Neural cell (in vitro differentiated cells): ENCODE data around the gene MCFD2.
A peak's percentile ranks its signal among the peaks of the same experiment; 100 is the strongest.

Experiments used
- CTCF ChIP-seq: fragments of 450-650 bp; IDR thresholded peaks from 2 replicates; pipeline ENCODE4 v1.5.1; 2014; ENCODE audit warnings: antibody characterized with exemption, mild to moderate bottlenecking, moderate library complexity; ENCODE audit not compliant: poor library complexity, severe bottlenecking
- EP300 ChIP-seq: fragments of 450-650 bp; conservative IDR thresholded peaks from 2 replicates; pipeline ENCODE4 v1.6.1; 2014; ENCODE audit warnings: antibody characterized with exemption, mild to moderate bottlenecking, moderate library complexity; ENCODE audit not compliant: poor library complexity, severe bottlenecking
- EZH2 ChIP-seq: fragments of 200-600, 300-800 bp; shearing (Covaris generic), sonication (generic); IDR thresholded peaks from 2 replicates; pipeline ENCODE4 v1.6.1; 2014; ENCODE audit warnings: antibody characterized with exemption, low read length, borderline replicate concordance, mild to moderate bottlenecking; ENCODE audit not compliant: insufficient read depth, poor library complexity, severe bottlenecking
- MXI1 ChIP-seq: fragments of 450-650 bp; conservative IDR thresholded peaks from 2 replicates; pipeline ENCODE4 v1.6.1; 2014; ENCODE audit warnings: antibody characterized with exemption, mild to moderate bottlenecking; ENCODE audit not compliant: poor library complexity, severe bottlenecking
- TAF1 ChIP-seq: IDR thresholded peaks from 2 replicates; pipeline ENCODE4 v1.6.1; 2012; ENCODE audit warnings: low read depth

DNA sequence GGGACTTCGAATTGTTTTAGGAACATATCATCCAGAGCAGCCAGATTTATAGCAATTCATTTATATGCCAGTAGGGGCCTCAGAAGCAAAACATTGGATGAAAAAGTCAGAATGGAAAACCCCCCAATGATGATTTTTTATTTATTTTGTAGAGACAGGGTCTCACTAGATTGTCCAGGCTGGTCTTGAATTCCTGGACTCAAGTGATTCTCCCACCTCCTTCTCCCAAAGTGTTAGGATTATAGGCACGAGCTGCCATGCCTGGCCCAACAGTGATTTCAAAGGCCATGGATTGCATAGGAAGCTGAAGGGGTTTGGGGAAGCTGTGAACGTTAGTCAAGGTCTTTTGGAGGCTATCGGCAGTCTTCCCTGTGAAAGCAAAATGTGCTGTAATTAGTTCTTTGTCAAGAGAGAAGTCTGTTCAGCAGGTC, 21.9 kb upstream of the MCFD2 start:
- TF ChIP-seq EP300 (no peak), CTCF (peak; percentile 43), EZH2 (no peak), TAF1 (no peak), MXI1 (no peak)
